Measurements from ENCODE around the gene DLD.
"Not testable (repeated sequence)": the region's sequence is repeated elsewhere in the genome, so short reads cannot be mapped to it uniquely, and the experiment has no call there.

The DLD gene

DNA sequence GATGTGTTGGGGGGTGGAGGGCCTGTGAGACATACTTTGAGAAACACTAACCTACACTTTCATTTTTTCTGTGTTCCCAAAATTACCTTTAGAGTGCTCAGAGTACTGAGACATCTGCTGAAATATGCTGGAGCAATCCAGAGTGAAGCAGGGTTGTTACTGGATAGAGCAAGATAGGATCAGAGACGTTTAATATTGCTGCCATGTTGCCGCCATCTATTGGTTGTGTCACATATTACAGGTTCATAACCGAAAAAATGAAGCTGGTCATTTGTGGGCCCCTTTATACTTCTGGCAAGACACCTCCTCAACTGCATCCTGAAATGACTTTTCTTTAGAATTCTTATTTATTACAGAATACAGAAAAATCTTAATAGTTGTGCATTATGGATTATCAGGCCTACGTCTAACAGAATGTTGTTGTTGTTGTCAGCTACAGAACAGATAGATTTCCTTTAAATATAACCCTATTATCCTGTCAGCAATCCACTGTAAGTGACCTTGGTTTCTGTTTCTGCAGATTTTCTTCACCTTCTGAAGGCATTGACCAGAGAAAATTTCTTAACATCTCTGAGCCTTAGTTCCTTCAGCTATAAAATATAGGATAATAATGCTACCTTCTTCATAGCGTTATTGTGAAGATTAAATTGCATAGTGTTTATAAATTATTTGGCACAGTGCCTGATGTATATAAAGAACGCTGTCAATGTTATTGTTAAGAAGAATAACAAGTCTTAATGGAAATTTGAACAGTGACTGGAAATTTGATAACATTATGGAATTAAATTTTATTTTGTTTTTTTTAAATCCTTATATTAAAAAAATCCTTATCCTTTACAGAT lies 16.2 kb upstream of the DLD start:
- DNase-seq, result peak; percentile 93

DNA sequence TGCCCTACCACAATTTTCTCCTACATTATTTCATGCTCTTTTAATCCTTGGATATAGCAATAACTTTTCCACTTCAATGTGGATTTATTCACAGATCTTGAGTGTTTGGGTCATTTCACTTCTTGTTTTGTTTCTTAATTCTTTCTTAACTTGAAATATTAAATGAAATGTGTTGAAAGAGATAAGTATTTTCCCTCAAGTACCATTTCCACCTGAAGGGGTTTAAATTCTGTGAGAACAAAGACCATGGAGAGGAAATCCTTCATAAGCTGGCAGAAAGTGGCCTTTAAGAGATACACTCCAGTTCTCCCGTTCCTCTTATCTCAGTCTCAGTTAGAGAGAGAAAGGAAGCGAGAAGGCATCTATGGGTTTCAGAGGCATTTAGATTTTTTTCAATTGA lies 14.1 kb upstream of the DLD start:
- no peak for DNase-seq

- DNase-seq, result no peak
Measured at GRCh38 chr7:107877731-107878382, 13.1 kb upstream of the DLD start.

DNA sequence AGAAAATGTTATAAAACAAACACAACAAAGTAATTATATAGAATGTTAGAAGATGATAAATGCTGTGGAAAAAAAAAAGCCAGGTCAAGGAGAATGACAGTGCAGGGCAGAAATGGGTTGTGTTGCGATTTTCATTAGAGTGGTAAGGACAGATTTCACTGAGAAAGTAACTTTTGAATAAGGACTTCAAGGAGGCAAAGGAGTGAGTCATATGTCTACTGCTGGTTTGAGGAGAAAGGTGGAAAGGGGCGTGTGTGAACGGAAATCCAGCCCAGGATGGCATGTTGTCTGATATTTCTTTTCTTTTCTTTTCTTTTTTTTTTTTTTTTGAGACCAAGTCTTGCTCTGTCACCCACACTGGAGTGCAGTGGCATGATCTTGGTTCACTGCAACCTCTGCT lies 12.3 kb upstream of the DLD start:
- DNase-seq, result no peak

DNA sequence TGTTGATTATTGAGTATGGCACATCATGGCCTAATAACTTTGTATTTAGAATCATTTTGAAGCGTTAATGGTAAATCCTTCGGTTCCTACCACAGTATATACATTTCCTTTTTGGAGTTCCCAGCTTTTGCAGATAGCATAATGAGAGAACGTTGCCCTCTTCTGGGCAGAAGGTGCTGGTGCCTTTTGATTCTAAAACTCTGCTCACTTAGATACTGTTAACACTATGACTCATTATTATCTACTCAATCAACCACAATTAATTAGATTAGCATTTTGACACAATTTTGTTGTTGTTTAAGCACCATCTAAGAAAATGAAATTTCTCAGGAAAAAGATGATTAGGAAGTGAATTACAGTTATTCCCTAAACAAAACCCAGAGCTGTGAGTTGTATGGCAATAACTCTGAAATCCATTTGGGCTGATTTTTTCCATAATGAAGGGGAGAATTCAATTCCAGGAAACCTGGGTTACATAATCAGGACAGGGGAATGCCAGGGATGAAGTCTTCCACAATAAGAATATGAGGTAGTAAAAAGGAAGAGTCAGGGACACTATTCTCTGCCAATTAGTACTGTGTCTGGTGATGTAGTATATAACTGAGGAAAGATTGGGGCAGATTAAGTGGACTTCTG lies 11.5 kb upstream of the DLD start:
- DNase-seq, result peak; percentile 89

GRCh38 chr7:107882766-107883165 lies 8.2 kb upstream of the DLD start:
- no peak for DNase-seq

- DNase-seq, result no peak
Measured at GRCh38 chr7:107884066-107884818, 6.7 kb upstream of the DLD start.

DNA sequence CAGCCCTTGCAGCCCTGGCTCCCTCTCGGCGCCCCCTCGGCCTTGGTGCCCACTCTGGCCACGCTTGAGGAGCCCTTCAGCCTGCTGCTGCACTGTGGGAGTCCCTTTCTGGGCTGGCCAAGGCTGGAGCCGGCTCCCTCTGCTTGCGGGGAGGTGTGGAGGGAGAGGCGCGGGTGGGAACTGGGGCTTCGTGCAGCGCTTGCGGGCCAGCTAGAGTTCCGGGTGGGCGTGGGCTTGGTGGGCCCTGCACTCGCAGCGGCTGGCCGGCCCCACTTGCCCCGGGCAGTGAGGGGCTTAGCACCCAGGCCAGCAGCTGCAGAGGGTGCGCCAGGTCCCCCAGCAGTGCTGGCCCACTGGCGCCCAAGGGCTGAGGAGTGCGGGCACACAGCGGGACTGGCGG lies 3.2 kb upstream of the DLD start:
- not testable (repeated sequence) for DNase-seq

- DNase-seq, result peak; percentile 30
Measured at GRCh38 chr7:107889992-107890391, 991 bp upstream of the DLD start.

DNA sequence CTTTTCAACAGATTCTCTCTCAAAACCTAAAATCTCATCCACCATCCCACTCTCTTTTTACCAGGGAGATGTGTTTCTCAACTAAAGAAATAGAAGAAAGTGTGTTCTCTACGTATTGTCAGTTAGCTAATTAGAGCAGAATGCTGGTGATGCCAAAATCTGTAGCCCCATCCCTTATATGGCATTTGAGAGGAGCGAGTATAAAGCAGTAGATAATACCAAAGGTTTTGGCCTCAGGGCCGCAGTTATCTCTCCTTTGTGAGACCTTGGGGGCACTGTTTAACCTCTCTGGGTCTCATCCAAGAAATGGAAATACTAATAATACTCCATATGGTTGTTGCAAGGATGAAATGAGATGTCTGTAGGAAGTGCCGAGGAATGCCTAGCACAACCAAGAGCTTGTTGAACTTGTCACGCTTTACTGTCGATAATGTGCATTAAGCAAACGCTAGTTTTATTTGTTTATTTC lies 456 bp upstream of the DLD start:
- DNase-seq, result peak; percentile 40

GRCh38 chr7:107891636-107892366 lies 818 bp downstream of the DLD start:
- DNase-seq, result peak; percentile 67

GRCh38 chr7:107892367-107892741 lies 1.4 kb downstream of the DLD start:
- not testable (repeated sequence) for DNase-seq

DNA sequence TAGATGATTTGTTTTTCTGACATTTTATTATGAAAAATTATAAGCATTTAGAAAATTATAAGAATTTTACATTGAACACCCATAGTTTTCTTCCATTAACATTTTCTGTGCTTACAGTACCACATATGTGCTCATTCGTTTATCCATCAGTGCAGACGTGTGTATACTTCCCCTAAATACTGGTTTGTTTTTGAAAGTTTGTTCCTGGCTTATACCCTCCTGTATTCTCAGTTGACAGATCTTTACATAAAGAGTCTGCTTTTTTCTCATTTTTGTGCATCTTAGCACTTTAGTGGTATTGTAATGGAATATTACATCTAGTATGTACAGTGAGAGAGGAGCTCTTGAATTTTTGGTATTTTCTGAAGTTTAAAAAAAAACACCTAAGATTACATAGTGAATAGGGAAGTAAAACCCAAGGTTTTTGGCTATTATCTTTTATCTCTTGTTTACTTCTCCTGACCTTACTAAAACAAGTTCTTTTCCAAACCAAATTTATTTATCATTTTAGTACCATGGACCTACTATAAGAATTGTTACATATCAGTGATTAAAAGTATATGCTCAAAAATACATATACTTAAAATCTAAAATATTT lies 8.1 kb downstream of the DLD start:
- DNase-seq, result no peak

DNA sequence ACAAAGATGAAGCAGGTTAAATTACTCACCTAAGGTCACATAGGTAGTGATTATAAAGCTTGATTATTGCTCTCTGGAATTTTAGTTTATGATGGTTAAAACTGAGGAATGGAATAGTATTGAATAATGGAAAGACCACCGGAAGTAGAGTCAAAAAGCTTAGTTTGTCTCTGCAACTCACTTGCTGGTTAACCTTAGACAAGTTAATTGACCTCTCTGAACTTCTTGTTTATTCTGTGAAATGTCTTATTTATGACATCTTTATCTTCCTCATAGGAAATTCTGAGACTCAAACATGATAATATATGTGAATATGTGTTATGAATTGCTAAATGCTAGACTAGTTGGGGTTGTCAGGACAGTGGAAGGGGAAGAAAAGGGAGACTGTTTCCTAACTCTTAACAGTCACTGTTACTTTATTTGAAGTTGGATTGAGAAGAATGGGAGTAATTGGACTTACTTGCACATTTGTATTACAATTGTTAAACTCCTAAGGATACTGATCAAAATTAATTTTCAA lies 9.6 kb downstream of the DLD start:
- no peak for DNase-seq

GRCh38 chr7:107902381-107902780 lies 11.4 kb downstream of the DLD start:
- DNase-seq, result no peak

- peak; percentile 11 for DNase-seq
Measured at GRCh38 chr7:107907790-107908189, 16.8 kb downstream of the DLD start.

GRCh38 chr7:107909445-107909844 lies 18.5 kb downstream of the DLD start:
- no peak for DNase-seq

DNA sequence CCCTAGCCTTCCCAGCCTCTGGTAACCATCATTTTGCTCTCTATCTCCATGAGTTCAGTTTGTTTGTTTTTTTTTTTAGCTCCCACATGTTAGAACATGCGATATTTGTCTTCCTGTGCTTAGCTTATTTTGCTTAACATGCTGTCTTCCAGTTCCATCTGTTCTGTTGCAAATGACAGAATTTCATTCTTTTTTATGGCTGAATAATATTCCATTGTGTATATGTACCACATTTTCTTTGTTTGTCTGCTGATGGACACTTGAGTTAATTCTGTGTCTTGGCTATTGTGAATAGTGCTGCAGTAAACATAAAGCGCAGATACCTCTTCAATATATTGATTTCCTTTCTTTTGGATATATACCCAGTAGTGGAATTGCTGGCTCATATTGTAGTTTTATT lies 21.0 kb downstream of the DLD start:
- no peak for DNase-seq

DNA sequence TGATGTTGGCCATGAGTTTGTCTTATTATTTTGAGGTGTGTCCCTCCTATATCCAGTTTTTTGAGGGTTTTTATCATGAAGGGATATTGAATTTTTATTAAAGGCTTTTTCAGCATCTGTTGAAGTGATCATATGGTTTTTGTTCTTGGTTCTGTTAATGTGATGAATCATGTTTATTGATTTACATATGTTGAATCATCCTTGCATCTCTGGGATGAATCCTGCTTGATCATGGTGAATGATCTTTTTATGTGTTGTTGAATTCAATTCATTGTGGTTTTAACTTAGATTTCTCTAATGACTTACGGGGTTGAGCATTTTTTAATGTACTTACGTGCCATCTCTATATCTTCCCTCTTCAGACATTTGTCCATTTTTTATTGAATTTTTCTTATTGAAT lies 22.9 kb downstream of the DLD start:
- no peak for DNase-seq

- no peak for DNase-seq
Measured at GRCh38 chr7:107914831-107915230, 23.8 kb downstream of the DLD start.

DNA sequence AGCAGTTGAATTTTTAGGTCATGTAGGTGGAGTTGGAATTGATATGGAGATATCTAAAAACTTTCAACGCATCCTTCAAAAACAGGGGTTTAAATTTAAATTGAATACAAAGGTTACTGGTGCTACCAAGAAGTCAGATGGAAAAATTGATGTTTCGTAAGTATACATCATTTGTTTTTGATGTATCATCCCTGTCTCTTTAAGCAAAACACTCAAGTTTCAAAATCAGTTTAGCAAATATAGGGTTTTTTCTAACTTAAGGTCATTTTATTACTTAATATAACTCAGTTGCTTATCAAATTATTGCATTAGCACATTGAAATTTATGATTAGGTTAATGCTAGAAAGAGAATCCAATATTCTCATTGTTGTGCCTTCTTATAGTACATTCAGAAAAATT lies 24.6 kb downstream of the DLD start:
- no peak for DNase-seq

All from hematopoietic multipotent progenitor cell treated with erythropoietin and hydrocortisone succinate and interleukin-3 and kit ligand, for 6 days (in vitro differentiated cells).